ENCODE measurements around the gene RNF145. TPM values are rescaled to one million over a fixed set of nuclear protein-coding genes. Genes with fewer than 3 reads are reported as not detected.
"Not testable (repeated sequence)": the region's sequence is repeated elsewhere in the genome, so short reads cannot be mapped to it uniquely, and the experiment has no call there.

The RNF145 gene
- total RNA-seq, 1 donor from 2014 or later = 46.7 TPM

DNA sequence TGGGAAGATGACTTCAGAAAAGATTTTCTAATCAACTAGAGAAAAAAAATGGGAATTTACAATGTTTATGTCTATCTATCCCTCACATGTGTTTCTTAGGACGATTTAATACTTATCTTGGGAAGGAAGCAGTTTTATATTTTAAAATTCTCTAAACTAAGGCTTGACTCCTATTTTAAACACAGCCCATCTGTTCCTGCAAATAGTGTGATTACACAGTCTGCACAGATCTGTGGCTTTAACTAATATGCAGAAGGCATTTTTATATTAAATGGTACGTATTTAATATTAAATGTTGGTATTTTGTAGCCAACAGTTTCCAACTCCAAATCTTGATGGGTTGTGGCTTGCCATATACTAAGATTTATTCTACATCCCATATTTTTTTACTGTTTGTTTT lies 56.5 kb downstream of the RNF145 start:
- DNase-seq (ENCODE audit: low read depth) = no peak
- TF ChIP-seq, protein P1, sequence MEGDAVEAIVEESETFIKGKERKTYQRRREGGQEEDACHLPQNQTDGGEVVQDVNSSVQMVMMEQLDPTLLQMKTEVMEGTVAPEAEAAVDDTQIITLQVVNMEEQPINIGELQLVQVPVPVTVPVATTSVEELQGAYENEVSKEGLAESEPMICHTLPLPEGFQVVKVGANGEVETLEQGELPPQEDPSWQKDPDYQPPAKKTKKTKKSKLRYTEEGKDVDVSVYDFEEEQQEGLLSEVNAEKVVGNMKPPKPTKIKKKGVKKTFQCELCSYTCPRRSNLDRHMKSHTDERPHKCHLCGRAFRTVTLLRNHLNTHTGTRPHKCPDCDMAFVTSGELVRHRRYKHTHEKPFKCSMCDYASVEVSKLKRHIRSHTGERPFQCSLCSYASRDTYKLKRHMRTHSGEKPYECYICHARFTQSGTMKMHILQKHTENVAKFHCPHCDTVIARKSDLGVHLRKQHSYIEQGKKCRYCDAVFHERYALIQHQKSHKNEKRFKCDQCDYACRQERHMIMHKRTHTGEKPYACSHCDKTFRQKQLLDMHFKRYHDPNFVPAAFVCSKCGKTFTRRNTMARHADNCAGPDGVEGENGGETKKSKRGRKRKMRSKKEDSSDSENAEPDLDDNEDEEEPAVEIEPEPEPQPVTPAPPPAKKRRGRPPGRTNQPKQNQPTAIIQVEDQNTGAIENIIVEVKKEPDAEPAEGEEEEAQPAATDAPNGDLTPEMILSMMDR (IDR thresholded peaks at IDR 0.05; ENCODE audit: insufficient read depth, low read length, poor library complexity, severe bottlenecking) = no peak
- no peak overlapping the region for H3K4me3 ChIP-seq (ENCODE audit: low read depth, low read length)
- H3K27me3 ChIP-seq (ENCODE audit: control insufficient read depth, insufficient read depth, low read length) = no peaks in the 10 kb centered on the region
- H3K36me3 ChIP-seq (ENCODE audit: control insufficient read depth, insufficient read depth, low read length) = no peaks in the 10 kb centered on the region

DNA sequence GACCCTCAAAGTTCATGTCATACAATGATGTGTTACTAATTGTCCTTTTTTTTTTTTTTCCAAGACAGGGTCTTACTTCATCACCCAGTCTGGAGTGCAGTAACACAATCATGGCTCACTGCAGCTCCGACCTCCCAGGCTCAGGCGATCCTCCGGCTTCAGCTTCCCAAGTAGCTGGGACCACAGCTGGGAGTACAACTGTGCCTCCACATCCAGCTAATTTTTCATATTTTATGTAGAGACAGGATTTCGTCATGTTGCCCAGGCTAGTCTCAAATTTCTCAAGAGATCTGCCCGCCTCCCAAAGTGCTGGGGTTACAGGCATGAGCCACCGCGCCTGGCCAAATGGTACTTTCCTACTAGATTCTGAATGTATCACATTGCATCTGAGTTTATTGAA lies 60.3 kb downstream of the RNF145 start:
- no peaks in the 10 kb centered on the region for H3K27me3 ChIP-seq (ENCODE audit: control insufficient read depth, insufficient read depth, low read length)
- no peak overlapping the region for H3K4me3 ChIP-seq (ENCODE audit: low read depth, low read length)
- no peaks in the 10 kb centered on the region for H3K36me3 ChIP-seq (ENCODE audit: control insufficient read depth, insufficient read depth, low read length)
- DNase-seq (ENCODE audit: low read depth) = no peak
- TF ChIP-seq, protein P1 (IDR thresholded peaks at IDR 0.05; ENCODE audit: insufficient read depth, low read length, poor library complexity, severe bottlenecking) = no peak

DNA sequence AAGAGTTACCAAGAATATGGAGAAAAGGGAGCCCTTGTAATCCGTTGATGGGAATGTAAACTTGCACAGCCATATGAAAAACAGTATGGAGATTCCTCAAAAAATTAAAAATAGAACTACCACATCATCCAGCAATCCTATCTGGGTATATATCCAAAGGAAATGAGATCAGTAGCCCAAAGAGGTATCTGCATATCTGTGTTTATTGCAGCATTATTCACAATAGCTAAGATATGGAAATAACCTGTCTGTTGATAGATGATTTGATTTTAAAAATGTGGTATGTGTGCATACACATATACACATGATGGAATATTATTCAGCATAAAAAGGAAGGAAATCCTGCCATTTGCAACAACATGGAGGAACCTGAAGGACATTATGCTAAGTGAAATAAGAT lies 61.4 kb downstream of the RNF145 start:
- DNase-seq (ENCODE audit: low read depth) = no peak
- TF ChIP-seq, protein P1 (IDR thresholded peaks at IDR 0.05; ENCODE audit: insufficient read depth, low read length, poor library complexity, severe bottlenecking) = no peak
- H3K4me3 ChIP-seq (ENCODE audit: low read depth, low read length) = no peak overlapping the region
- H3K36me3 ChIP-seq (ENCODE audit: control insufficient read depth, insufficient read depth, low read length) = no peaks in the 10 kb centered on the region
- H3K27me3 ChIP-seq (ENCODE audit: control insufficient read depth, insufficient read depth, low read length) = no peaks in the 10 kb centered on the region

DNA sequence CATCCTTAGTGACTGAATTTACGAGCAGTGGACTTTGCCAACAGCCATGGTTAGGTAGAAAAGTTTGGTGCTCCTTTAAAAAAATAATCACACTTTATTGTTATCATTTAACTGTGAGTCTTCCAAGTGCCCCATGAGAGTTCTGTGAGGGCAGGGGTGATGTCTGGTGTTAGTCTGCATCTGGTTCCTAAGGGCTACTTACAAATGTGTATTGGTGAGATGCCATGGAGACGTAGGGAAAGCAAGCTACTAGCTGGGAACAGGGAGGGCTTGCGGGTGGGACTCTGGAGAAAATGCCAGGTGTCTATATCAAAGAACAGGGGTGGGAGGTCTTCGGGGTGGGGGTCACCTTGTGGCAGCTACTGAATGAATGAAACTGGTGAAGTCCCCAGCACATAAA lies 62.5 kb downstream of the RNF145 start:
- Histone ChIP-seq H3K36me3 (ENCODE audit: control insufficient read depth, insufficient read depth, low read length) (no peaks in the 10 kb centered on the region), H3K4me3 (ENCODE audit: low read depth, low read length) (no peak overlapping the region), H3K27me3 (ENCODE audit: control insufficient read depth, insufficient read depth, low read length) (no peaks in the 10 kb centered on the region)
- TF ChIP-seq, protein P1 (IDR thresholded peaks at IDR 0.05; ENCODE audit: insufficient read depth, low read length, poor library complexity, severe bottlenecking) = no peak
- no peak for DNase-seq (ENCODE audit: low read depth)

DNA sequence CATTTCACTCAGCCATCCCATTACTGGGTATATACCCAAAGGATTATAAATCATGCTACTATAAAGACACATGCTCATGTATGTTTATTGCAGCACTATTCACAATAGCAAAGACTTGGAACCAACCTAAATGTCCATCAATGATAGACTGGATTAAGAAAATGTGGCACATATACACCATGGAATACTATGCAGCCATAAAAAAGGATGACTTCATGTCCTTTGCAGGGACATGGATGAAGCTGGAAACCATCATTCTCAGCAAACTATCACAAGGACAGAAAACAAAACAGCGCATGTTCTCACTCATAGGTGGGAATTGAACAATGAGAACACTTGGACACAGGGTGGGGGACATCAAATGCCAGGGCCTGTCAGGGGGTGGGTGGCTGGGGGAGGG lies 64.2 kb downstream of the RNF145 start:
- not testable (repeated sequence) for H3K27me3 ChIP-seq (ENCODE audit: control insufficient read depth, insufficient read depth, low read length); H3K36me3 ChIP-seq (ENCODE audit: control insufficient read depth, insufficient read depth, low read length); H3K4me3 ChIP-seq (ENCODE audit: low read depth, low read length); DNase-seq (ENCODE audit: low read depth)

DNA sequence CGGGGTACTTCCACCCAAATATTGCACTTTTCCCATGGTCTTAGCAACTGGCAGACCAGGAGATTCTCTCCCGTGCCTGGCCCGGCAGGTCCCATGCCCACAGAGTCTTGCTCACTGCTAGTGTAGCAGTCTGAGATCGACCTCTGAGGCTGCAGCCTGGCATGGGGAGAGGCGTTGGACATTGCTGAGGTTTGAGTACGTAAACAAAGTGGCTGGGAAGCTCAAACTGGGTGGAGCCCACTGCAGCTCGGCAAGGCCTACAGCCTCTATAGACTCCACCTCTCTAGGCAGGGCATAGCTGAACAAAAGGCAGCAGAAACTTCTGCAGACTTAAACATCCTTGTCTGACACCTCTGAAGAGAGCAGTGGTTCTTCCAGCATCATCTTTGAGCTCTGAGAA lies 69.6 kb downstream of the RNF145 start:
- DNase-seq (ENCODE audit: low read depth) = no peak
- Histone ChIP-seq H3K36me3 (ENCODE audit: control insufficient read depth, insufficient read depth, low read length) (no peaks in the 10 kb centered on the region), H3K4me3 (ENCODE audit: low read depth, low read length) (no peak overlapping the region), H3K27me3 (ENCODE audit: control insufficient read depth, insufficient read depth, low read length) (no peaks in the 10 kb centered on the region)
- TF ChIP-seq, protein P1 (IDR thresholded peaks at IDR 0.05; ENCODE audit: insufficient read depth, low read length, poor library complexity, severe bottlenecking) = no peak
